T-cell (primary cell): ENCODE results near the gene ARHGEF28. TPM values are rescaled to one million over a fixed set of nuclear protein-coding genes. Genes with fewer than 3 reads are reported as not detected.

Source experiments
- ATAC-seq, 4 experiments: fragments of 200-7000 bp in 3 of 4; fragments of 150-1000 bp in 1 of 4; cut with Tn5 transposase; replicated peaks in 1 of 4; 1 replicate in 3 of 4; 2 replicates in 1 of 4; pipeline ENCODE4 v1.10.0; 2021; ENCODE audit warnings: moderate library complexity in 3 of 4, mild to moderate bottlenecking in 2 of 4, moderate number of reproducible peaks in 1 of 4
- CTCF ChIA-PET, 2 donors: fragments of 300-600 bp; sonication (Branson Sonifier 250); formaldehyde crosslinking; loops; one replicate each; lab custom pipeline; 2022; ENCODE audit warnings: antibody characterized with exemption in 2 of 2; lab: Charles Lee
- POLR2A ChIA-PET, 2 donors: fragments of 300-600 bp; sonication (Branson Sonifier 250); formaldehyde crosslinking; loops; one replicate each; lab custom pipeline; 2022; ENCODE audit warnings: antibody characterized with exemption in 2 of 2; lab: Charles Lee
- DNase-seq, 35 experiments: peaks; one replicate each; pipeline versions ENCODE4 v3.0.0 to v3.0.0-alpha.2; 2013 to 2023
- H3K27ac ChIP-seq: one replicate; pipeline ENCODE4 v1.5.1; 2013; ENCODE audit warnings: low read length
- H3K27me3 ChIP-seq, 2 experiments: replicated peaks in 1 of 2; 1 replicate in 1 of 2; 2 replicates in 1 of 2; pipeline versions ENCODE4 v1.6.1 to v1.7.0; 2013; ENCODE audit warnings: low read length in 1 of 2, mixed read lengths in 1 of 2; ENCODE audit not compliant: control insufficient read depth in 2 of 2, insufficient read depth in 2 of 2; ENCODE audit errors: extremely low read depth in 1 of 2
- H3K36me3 ChIP-seq, 2 donors: 1 replicate in 1 of 2; 2 replicates in 1 of 2; pipeline versions ENCODE4 v1.6.1 to v1.7.0; 2013; ENCODE audit warnings: low read length in 1 of 2; ENCODE audit not compliant: control insufficient read depth in 2 of 2, insufficient read depth in 1 of 2; ENCODE audit errors: extremely low read depth in 1 of 2
- H3K4me1 ChIP-seq, 2 experiments: 1 replicate in 1 of 2; 2 replicates in 1 of 2; pipeline versions ENCODE4 v1.6.1 to v1.7.0; 2013; ENCODE audit warnings: low read length in 2 of 2, mixed read lengths in 1 of 2; ENCODE audit not compliant: insufficient read depth in 2 of 2, control insufficient read depth in 1 of 2; ENCODE audit errors: extremely low read depth in 1 of 2
- H3K4me3 ChIP-seq, 2 donors: 1 replicate in 1 of 2; 2 replicates in 1 of 2; pipeline versions ENCODE4 v1.5.1 to v1.7.0; 2013; ENCODE audit warnings: mild to moderate bottlenecking in 2 of 2, low read length in 1 of 2, moderate library complexity in 1 of 2; ENCODE audit not compliant: control insufficient read depth in 1 of 2; ENCODE audit errors: extremely low read depth in 1 of 2
- H3K9me3 ChIP-seq: 2 replicates; pipeline ENCODE4 v1.7.0; 2013
- H3K27ac Mint-ChIP-seq, 2 donors: one replicate each; pipeline ENCODE4 v1.8.0; 2020 to 2021; ENCODE audit warnings: mild to moderate bottlenecking in 2 of 2, mixed read lengths in 2 of 2
- H3K27me3 Mint-ChIP-seq, 2 donors: one replicate each; pipeline ENCODE4 v1.8.0; 2021 to 2022; ENCODE audit warnings: mixed read lengths in 2 of 2
- H3K36me3 Mint-ChIP-seq: one replicate; pipeline ENCODE4 v1.8.0; 2021; ENCODE audit warnings: mixed read lengths
- H3K4me1 Mint-ChIP-seq, 3 donors: one replicate each; pipeline ENCODE4 v1.8.0; 2020 to 2022; ENCODE audit warnings: mixed read lengths in 3 of 3, mild to moderate bottlenecking in 1 of 3
- H3K4me3 Mint-ChIP-seq, 3 donors: one replicate each; pipeline ENCODE4 v1.8.0; 2020 to 2022; ENCODE audit warnings: mild to moderate bottlenecking in 3 of 3, mixed read lengths in 3 of 3, moderate library complexity in 3 of 3
- H3K9me3 Mint-ChIP-seq, 3 donors: one replicate each; pipeline ENCODE4 v1.8.0; 2020 to 2022; ENCODE audit warnings: mixed read lengths in 3 of 3
- WGBS: methylation state at CpG from one replicate; pipeline ENCODE4 v1.1.5; 2013; ENCODE audit warnings: missing lambda C conversion rate; ENCODE audit not compliant: insufficient coverage; 5-methylcytosine and 5-hydroxymethylcytosine counted together
- total RNA-seq, 35 experiments: library from RNA in 6 of 35; stranded (reverse) in 6 of 35; fragments of 120-200 nt in 1 of 35; gene quantifications; one replicate each; pipeline versions ENCODE4 v1.2.1 to v1.2.4 and lab custom pipeline; 2013 to 2026

ARHGEF28 gene
- total RNA-seq, 5 donors from 2014 or later (not counting 1 experiment from before 2014, with no cell fraction given) = 0.05 to 0.73 (median 0.36) TPM

- Histone ChIP-seq H3K27ac (no peak overlapping the region), H3K9me3 (no peaks in the 10 kb centered on the region), H3K4me1 (no peaks in the 10 kb centered on the region), H3K4me3 (no peak overlapping the region), H3K36me3 (no peaks in the 10 kb centered on the region), H3K27me3 (no peaks in the 10 kb centered on the region)
- Mint-ChIP-seq H3K4me3 (no peak overlapping the region), H3K27ac (no peak overlapping the region), H3K9me3 (no peaks in the 10 kb centered on the region), H3K36me3 (no peaks in the 10 kb centered on the region), H3K4me1 (no peaks in the 10 kb centered on the region), H3K27me3 (peaks cover 16 to 48% of the 10 kb centered on the region in 2 donors)
- 95% methylated on average over 2 of the region's 3 CpGs for WGBS
- DNase-seq (no peak), ATAC-seq (no peak)
- POLR2A ChIA-PET = interaction anchor here in 1 of 2 donors (0.6 kb wide), 1 partner anchor 8 kb away, joined by 4 read pairs; no protein-coding TSS in a partner anchor
- CTCF ChIA-PET = interaction anchor here in 1 of 2 donors (0.6 kb wide), 1 partner anchor 14 kb away, joined by 3 read pairs; no protein-coding TSS in a partner anchor
Measured at GRCh38 chr5:73863876-73864275, 237.9 kb downstream of the ARHGEF28 start.

- Mint-ChIP-seq H3K27ac (no peak overlapping the region), H3K9me3 (no peaks in the 10 kb centered on the region), H3K36me3 (no peaks in the 10 kb centered on the region), H3K4me3 (no peak overlapping the region), H3K4me1 (no peaks in the 10 kb centered on the region), H3K27me3 (peaks cover 16 to 36% of the 10 kb centered on the region in 2 donors)
- no peaks in the 10 kb centered on the region for H3K36me3 ChIP-seq
- H3K4me3 ChIP-seq = no peak overlapping the region
- no peaks in the 10 kb centered on the region for H3K4me1 ChIP-seq
- no peaks in the 10 kb centered on the region for H3K27me3 ChIP-seq
- WGBS = 100% methylated on average over 1 of the region's 1 CpG
- no peak for DNase-seq
- ChIA-PET POLR2A (no interaction called here), CTCF (no interaction called here)
- ATAC-seq = no peak
- no peaks in the 10 kb centered on the region for H3K9me3 ChIP-seq
- H3K27ac ChIP-seq = no peak overlapping the region
Measured at GRCh38 chr5:73865315-73865714, 239.3 kb downstream of the ARHGEF28 start.

DNA sequence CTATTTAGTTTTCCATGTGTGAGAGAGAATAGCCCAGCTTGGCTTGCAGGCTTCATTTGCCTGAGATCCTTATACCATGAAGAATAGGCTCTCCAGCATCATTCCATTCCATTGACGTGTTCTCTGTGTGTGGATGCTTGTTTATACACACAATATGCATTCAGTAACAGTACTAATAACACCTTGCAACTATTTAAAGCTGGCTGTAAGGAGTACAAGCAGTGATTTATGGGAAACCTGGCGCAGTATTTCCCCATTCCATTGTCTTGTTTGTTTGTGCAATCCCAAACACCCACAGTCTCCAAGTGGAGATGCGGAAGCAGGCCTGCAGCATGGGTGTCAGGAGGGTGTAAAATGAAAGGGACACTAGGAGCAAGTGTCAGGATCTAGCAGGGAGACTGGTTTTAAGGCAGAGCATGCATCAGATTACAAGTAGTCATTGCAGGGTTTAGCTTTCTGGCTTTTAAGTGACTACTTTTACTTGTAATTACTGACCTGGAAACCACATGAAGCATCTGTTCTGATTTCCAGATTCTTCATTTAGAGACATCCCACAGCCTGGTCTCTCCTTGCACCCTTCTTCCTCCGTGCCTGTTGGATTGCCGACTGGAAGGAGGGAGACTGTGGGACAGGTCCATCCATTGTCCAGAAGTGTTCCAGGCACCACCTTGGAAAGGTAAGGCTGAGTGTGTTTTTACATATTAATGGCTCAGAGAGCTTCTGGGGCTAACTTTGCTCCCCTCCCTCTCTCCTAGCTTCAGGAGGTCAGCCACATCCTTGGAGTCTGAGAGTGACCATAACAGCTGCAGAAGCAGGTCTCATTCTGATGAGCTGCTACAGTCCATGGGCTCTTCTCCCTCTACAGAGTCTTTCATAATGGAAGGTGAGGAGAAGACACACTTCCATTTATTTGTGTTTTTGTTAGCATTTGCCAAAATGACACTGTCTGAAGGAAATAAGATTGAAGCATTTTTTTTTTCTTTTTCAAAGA is 241.6 kb downstream of the ARHGEF28 start:
- H3K27me3 ChIP-seq = no peaks in the 10 kb centered on the region
- no peaks in the 10 kb centered on the region for H3K36me3 Mint-ChIP-seq
- H3K27ac Mint-ChIP-seq = no peak overlapping the region
- H3K36me3 ChIP-seq = no peaks in the 10 kb centered on the region
- no peak for ATAC-seq
- H3K27me3 Mint-ChIP-seq = peaks cover 9 to 31% of the 10 kb centered on the region in 2 donors
- no peak overlapping the region for H3K4me3 Mint-ChIP-seq
- H3K4me1 ChIP-seq = no peaks in the 10 kb centered on the region
- H3K4me3 ChIP-seq = no peak overlapping the region
- no CpG with 5 or more reads among the region's 5 CpGs for WGBS
- H3K27ac ChIP-seq = no peak overlapping the region
- H3K4me1 Mint-ChIP-seq = no peaks in the 10 kb centered on the region
- H3K9me3 ChIP-seq = no peaks in the 10 kb centered on the region
- ChIA-PET POLR2A (interaction anchor here in 1 of 2 donors (0.6 kb wide), 1 partner anchor 769 kb away, joined by 8 read pairs; no protein-coding TSS in a partner anchor), CTCF (no interaction called here)
- H3K9me3 Mint-ChIP-seq = no peaks in the 10 kb centered on the region
- DNase-seq = no peak

DNA sequence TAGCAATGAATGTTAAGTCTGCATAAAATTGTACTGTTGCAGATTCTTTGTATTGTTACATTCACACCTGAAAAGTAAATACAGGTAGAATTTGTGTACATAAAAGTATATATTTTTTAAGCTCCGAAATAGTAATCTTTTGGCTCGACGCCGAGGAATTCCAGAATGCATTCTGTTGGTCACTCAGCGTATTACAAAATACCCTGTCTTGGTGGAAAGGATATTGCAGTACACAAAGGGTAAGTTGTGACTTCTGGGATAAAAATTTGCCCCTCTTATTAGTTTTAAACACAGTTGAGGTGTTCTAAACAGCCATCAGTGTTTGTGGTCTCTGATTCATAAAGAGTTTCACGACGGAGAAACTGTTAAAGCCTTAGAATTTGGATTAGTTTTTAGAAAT is 257.6 kb downstream of the ARHGEF28 start:
- ChIA-PET CTCF (no interaction called here), POLR2A (no interaction called here)
- peaks cover 22 to 27% of the 10 kb centered on the region in 2 donors for H3K27me3 Mint-ChIP-seq
- H3K36me3 Mint-ChIP-seq = no peaks in the 10 kb centered on the region
- Histone ChIP-seq H3K4me1 (no peaks in the 10 kb centered on the region), H3K9me3 (no peaks in the 10 kb centered on the region), H3K4me3 (no peak overlapping the region), H3K27me3 (no peaks in the 10 kb centered on the region), H3K36me3 (no peaks in the 10 kb centered on the region), H3K27ac (no peak overlapping the region)
- no peak for ATAC-seq
- no CpG with 5 or more reads among the region's 7 CpGs for WGBS
- no peak overlapping the region for H3K4me3 Mint-ChIP-seq
- H3K4me1 Mint-ChIP-seq = no peaks in the 10 kb centered on the region
- H3K9me3 Mint-ChIP-seq = peaks cover 0 to 4% (median 0%) of the 10 kb centered on the region in 3 donors
- no peak for DNase-seq
- no peak overlapping the region for H3K27ac Mint-ChIP-seq

DNA sequence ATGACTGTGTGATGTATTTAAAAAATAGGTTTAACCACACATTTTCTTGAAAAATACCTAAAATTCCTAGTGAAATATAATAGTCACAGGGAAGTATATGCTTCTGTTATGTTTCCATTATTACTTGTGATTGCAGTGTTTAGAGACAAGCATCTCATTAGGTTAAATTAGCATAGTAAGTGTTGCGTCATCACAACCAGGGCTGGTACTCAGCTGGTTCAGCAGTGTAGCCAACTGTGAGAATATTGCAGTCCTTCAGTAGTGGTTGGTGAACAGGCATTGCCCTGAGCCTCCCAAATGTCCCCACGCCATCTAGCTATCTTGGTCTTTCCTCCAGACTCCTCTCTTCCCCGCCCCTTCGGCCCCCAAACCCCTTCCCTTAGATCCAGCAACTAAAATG is 261.7 kb downstream of the ARHGEF28 start:
- Mint-ChIP-seq H3K27ac (no peak overlapping the region), H3K27me3 (peaks cover 20 to 21% of the 10 kb centered on the region in 2 donors), H3K36me3 (no peaks in the 10 kb centered on the region), H3K9me3 (no peaks in the 10 kb centered on the region), H3K4me3 (no peak overlapping the region), H3K4me1 (no peaks in the 10 kb centered on the region)
- Histone ChIP-seq H3K9me3 (no peaks in the 10 kb centered on the region), H3K36me3 (no peaks in the 10 kb centered on the region), H3K4me1 (no peaks in the 10 kb centered on the region), H3K27me3 (peaks cover 0 to 3% of the 10 kb centered on the region in 2 experiments), H3K4me3 (no peak overlapping the region), H3K27ac (no peak overlapping the region)
- ChIA-PET CTCF (no interaction called here), POLR2A (no interaction called here)
- ATAC-seq (no peak), DNase-seq (no peak)
- WGBS = 75% methylated on average over 4 of the region's 4 CpGs

- H3K36me3 ChIP-seq = no peaks in the 10 kb centered on the region
- H3K4me3 ChIP-seq = no peak overlapping the region
- Mint-ChIP-seq H3K27me3 (peaks cover 26 to 27% of the 10 kb centered on the region in 2 donors), H3K4me3 (no peak overlapping the region), H3K9me3 (no peaks in the 10 kb centered on the region), H3K27ac (no peak overlapping the region), H3K36me3 (no peaks in the 10 kb centered on the region), H3K4me1 (no peaks in the 10 kb centered on the region)
- 94% methylated on average over 2 of the region's 4 CpGs for WGBS
- no peak overlapping the region for H3K27ac ChIP-seq
- POLR2A ChIA-PET = no interaction called here
- DNase-seq (no peak), ATAC-seq (no peak)
- no peaks in the 10 kb centered on the region for H3K4me1 ChIP-seq
- H3K27me3 ChIP-seq = peaks cover 0 to 3% of the 10 kb centered on the region in 2 experiments
- H3K9me3 ChIP-seq = no peaks in the 10 kb centered on the region
- CTCF ChIA-PET = no interaction called here
Measured at GRCh38 chr5:73890569-73890968, 264.6 kb downstream of the ARHGEF28 start.
